ENCODE data around the gene CCDC57. TPM values are rescaled to one million over a fixed set of nuclear protein-coding genes. Genes with fewer than 3 reads are reported as not detected.

CCDC57 gene
- total RNA-seq, 4 donors from 2014 or later, result 27.1 to 79.9 (median 50.9) TPM

- H3K4me3 ChIP-seq (replicated peaks in 1 of 3), result no peak overlapping the region
- whole genome bisulfite sequencing, 2 donors, result 89 to 94% methylated on average over 19 to 30 of the region's 35 CpGs
- intact Hi-C loops (cut with DNase I), result loop anchor here (5.0 kb wide), 2 partner anchors 57 to 73 kb away; no protein-coding TSS in a partner anchor
- peaks cover 34 to 59% of the 10 kb centered on the region in 2 donors for H3K4me1 ChIP-seq
- peaks cover 0 to 5% of the 10 kb centered on the region in 2 donors for H3K36me3 ChIP-seq
- DNase-seq, result peak in 1 of 2 donors; percentile 11
- no peaks in the 10 kb centered on the region for H3K9me3 ChIP-seq
- TF ChIP-seq, protein P1, sequence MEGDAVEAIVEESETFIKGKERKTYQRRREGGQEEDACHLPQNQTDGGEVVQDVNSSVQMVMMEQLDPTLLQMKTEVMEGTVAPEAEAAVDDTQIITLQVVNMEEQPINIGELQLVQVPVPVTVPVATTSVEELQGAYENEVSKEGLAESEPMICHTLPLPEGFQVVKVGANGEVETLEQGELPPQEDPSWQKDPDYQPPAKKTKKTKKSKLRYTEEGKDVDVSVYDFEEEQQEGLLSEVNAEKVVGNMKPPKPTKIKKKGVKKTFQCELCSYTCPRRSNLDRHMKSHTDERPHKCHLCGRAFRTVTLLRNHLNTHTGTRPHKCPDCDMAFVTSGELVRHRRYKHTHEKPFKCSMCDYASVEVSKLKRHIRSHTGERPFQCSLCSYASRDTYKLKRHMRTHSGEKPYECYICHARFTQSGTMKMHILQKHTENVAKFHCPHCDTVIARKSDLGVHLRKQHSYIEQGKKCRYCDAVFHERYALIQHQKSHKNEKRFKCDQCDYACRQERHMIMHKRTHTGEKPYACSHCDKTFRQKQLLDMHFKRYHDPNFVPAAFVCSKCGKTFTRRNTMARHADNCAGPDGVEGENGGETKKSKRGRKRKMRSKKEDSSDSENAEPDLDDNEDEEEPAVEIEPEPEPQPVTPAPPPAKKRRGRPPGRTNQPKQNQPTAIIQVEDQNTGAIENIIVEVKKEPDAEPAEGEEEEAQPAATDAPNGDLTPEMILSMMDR (IDR thresholded peaks at IDR 0.05), result no peak
- TF ChIP-seq POLR2A (IDR thresholded peaks at IDR 0.05), result no peak
- H3K27me3 ChIP-seq, result no peaks in the 10 kb centered on the region
- H3K27ac ChIP-seq, result peak overlapping the region in 1 of 3 donors; percentile 89
These were observed 111.9 kb downstream of the CCDC57 start for GRCh38 chr17:82100502-82101298.

- intact Hi-C loops (cut with DNase I), result no loop called here
- H3K4me1 ChIP-seq, result peaks cover 29 to 50% of the 10 kb centered on the region in 2 donors
These were observed 113.5 kb downstream of the CCDC57 start for GRCh38 chr17:82098939-82099763.

DNA sequence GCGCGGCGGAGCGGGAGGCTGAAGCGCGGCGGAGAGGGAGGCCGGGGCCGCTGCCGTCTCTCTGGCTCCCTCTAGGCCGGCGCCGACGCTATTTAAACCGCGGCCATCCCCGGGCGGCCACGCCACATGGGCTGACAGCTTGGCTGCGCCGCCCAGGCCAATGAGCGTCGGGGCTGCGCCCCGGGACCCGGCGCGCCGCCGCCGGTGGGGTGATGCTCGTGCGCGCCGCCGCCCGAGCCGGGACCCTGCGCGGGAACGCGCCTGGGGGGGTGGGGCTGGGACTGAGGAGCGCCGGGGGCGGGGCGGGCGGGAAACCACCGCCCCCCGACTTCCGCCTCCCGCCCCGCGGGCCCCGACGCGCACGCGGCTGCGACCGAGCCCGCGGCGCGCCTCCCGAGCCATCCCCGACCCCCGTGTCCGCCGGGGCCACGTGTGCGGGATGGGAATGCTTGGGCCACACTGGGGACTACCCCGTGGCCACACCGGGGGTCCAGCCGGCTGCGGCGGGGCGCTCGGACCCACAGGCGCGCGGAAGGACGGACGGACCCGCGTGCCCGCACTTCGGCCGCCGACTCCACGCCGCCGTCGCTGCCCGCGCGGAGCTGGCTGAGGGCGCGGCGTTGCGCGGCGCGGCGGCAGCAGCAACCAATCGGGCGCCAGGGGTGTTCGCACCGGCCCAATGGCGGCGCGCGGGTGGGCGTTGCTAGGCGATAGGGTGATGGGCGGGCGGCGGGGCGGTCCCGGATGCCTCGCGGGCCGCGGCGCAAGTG, 114.3 kb downstream of the CCDC57 start, which contains the start of gene FASN:
FASN (minus strand) TSS at position 68 of the 770 bp plus-strand sequence. CDS start 1,791 bp downstream, outside the sequence.
- peak within 1 kb of the TSS; percentile 47 to 86 (median 77) for H3K4me3 ChIP-seq (replicated peaks in 1 of 3)
- intact Hi-C loops (cut with DNase I), result no loop called here
- peaks cover 21 to 22% of the 10 kb centered on the region in 2 donors for H3K36me3 ChIP-seq
- no peaks in the 10 kb centered on the region for H3K27me3 ChIP-seq
- no CpG with 5 or more reads among the region's 124 CpGs for WGBS, 2 donors
- peak; percentile 95 to 96 for DNase-seq
- TF ChIP-seq, protein P1 (IDR thresholded peaks at IDR 0.05), result peak in 3 of 6 experiments; percentile 43 to 48 (median 46)
- TF ChIP-seq POLR2A (IDR thresholded peaks at IDR 0.05), result peak; percentile 94 to 98
- peaks cover 21 to 42% of the 10 kb centered on the region in 2 donors for H3K4me1 ChIP-seq
- no peaks in the 10 kb centered on the region for H3K9me3 ChIP-seq
- H3K27ac ChIP-seq, result peak within 1 kb of the TSS; percentile 89 to 97 (median 94)

More at GRCh38 chr17:82098939-82099763, 113.5 kb downstream of the CCDC57 start:
- Histone ChIP-seq H3K27ac (peak overlapping the region; percentile 89 to 97 (median 94)), H3K27me3 (no peaks in the 10 kb centered on the region), H3K9me3 (no peaks in the 10 kb centered on the region), H3K36me3 (peaks cover 13 to 14% of the 10 kb centered on the region in 2 donors), H3K4me3 (replicated peaks in 1 of 3) (peak overlapping the region; percentile 9 to 77 (median 10))
- TF ChIP-seq, protein P1 (IDR thresholded peaks at IDR 0.05), result no peak
- no peak for TF ChIP-seq POLR2A (IDR thresholded peaks at IDR 0.05)
- no peak for DNase-seq
- WGBS, 2 donors, result 31 to 37% methylated on average over 7 to 31 of the region's 80 CpGs

- no peak for DNase-seq
- Histone ChIP-seq H3K36me3 (peaks cover 26 to 28% of the 10 kb centered on the region in 2 donors), H3K9me3 (no peaks in the 10 kb centered on the region), H3K27ac (peak overlapping the region; percentile 74 to 94 (median 85)), H3K27me3 (no peaks in the 10 kb centered on the region), H3K4me1 (peaks cover 18 to 37% of the 10 kb centered on the region in 2 donors), H3K4me3 (replicated peaks in 1 of 3) (peak overlapping the region; percentile 47 to 86 (median 77))
- TF ChIP-seq, protein P1 (IDR thresholded peaks at IDR 0.05), result no peak
- TF ChIP-seq POLR2A (IDR thresholded peaks at IDR 0.05), result no peak
- WGBS, 2 donors, result 3% methylated on average over 16 of the region's 36 CpGs; no CpG with 5 or more reads in 1 of the 2 donors
- intact Hi-C loops (cut with DNase I), result no loop called here
These were observed 114.8 kb downstream of the CCDC57 start for GRCh38 chr17:82097919-82098168.

All from thyroid gland (tissue), 4 donors.